Bronchial epithelial cell (primary cell): ENCODE measurements around the gene SUPT3H. TPM values are rescaled to one million over a fixed set of nuclear protein-coding genes. Genes with fewer than 3 reads are reported as not detected.

ENCODE experiments used
- DNase-seq: peaks from one replicate; pipeline ENCODE4 v3.0.0-alpha.2; 2010; ENCODE audit warnings: low read depth
- FAIRE-seq: peaks from 2 replicates; lab custom pipeline; 2011; peaks lifted over from hg19 to GRCh38; lab: Jason Lieb, UNC
- H3K27me3 ChIP-seq: 2 replicates; pipeline ENCODE4 v1.5.1; 2011; ENCODE audit warnings: low read length; ENCODE audit not compliant: control insufficient read depth, insufficient read depth
- H3K36me3 ChIP-seq: 2 replicates; pipeline ENCODE4 v1.5.1; 2011; ENCODE audit warnings: low read length; ENCODE audit not compliant: control insufficient read depth, insufficient read depth
- H3K4me3 ChIP-seq: 2 replicates; pipeline ENCODE4 v1.5.1; 2011; ENCODE audit warnings: mild to moderate bottlenecking, low read depth, low read length, control low read depth
- total RNA-seq: library from RNA; depleted of rRNA; stranded (reverse); fragments of >200 nt; gene quantifications from 2 replicates; pipeline ENCODE4 v1.2.1, GENCODE V29; 2014
- TF ChIP-seq, protein P1 (sequence below): IDR thresholded peaks from 2 replicates; pipeline ENCODE4 v1.5.1; 2011; ENCODE audit warnings: mild to moderate bottlenecking, moderate library complexity, low read length, control low read depth, inconsistent platforms; ENCODE audit not compliant: insufficient read depth, severe bottlenecking

SUPT3H gene
- total RNA-seq, 1 donor from 2014 or later, result 12.9 TPM

GRCh38 chr6:45175272-45175671 lies 202.5 kb downstream of the SUPT3H start:
- Histone ChIP-seq H3K4me3 (no peak overlapping the region), H3K27me3 (no peaks in the 10 kb centered on the region), H3K36me3 (no peaks in the 10 kb centered on the region)
- TF ChIP-seq, protein P1, sequence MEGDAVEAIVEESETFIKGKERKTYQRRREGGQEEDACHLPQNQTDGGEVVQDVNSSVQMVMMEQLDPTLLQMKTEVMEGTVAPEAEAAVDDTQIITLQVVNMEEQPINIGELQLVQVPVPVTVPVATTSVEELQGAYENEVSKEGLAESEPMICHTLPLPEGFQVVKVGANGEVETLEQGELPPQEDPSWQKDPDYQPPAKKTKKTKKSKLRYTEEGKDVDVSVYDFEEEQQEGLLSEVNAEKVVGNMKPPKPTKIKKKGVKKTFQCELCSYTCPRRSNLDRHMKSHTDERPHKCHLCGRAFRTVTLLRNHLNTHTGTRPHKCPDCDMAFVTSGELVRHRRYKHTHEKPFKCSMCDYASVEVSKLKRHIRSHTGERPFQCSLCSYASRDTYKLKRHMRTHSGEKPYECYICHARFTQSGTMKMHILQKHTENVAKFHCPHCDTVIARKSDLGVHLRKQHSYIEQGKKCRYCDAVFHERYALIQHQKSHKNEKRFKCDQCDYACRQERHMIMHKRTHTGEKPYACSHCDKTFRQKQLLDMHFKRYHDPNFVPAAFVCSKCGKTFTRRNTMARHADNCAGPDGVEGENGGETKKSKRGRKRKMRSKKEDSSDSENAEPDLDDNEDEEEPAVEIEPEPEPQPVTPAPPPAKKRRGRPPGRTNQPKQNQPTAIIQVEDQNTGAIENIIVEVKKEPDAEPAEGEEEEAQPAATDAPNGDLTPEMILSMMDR, result no peak
- DNase-seq (no peak), FAIRE-seq (no peak)

- no peaks in the 10 kb centered on the region for H3K36me3 ChIP-seq
- peak; percentile 7 for FAIRE-seq
- TF ChIP-seq, protein P1, result no peak
- no peaks in the 10 kb centered on the region for H3K27me3 ChIP-seq
- no peak overlapping the region for H3K4me3 ChIP-seq
- DNase-seq, result no peak
Measured at GRCh38 chr6:45174045-45174444, 203.7 kb downstream of the SUPT3H start.

GRCh38 chr6:45171380-45171779 lies 206.4 kb downstream of the SUPT3H start:
- no peak for FAIRE-seq
- H3K4me3 ChIP-seq, result no peak overlapping the region
- DNase-seq, result no peak
- TF ChIP-seq, protein P1, result no peak
- H3K27me3 ChIP-seq, result no peaks in the 10 kb centered on the region
- H3K36me3 ChIP-seq, result no peaks in the 10 kb centered on the region

DNA sequence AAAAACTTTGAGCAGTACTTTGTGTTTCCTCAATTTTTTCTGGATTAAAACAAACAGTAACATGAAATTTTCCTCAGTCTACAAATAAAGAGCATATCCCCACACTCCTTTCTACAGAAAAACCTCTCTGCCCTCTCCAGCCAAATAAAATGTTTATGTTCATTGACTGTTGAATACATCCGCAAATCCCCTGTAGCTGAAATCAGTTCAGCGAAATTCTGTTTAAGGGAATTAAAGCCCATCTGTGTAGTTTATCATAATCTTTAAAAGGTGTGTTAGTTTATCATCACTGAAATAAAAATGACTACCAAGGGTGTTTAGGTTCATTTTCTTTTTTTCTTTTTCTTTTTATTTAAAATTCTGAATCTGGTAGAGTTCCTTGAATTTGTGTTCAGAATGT lies 207.4 kb downstream of the SUPT3H start:
- TF ChIP-seq, protein P1, result no peak
- FAIRE-seq (no peak), DNase-seq (no peak)
- H3K4me3 ChIP-seq, result no peak overlapping the region
- no peaks in the 10 kb centered on the region for H3K36me3 ChIP-seq
- no peaks in the 10 kb centered on the region for H3K27me3 ChIP-seq

- no peak for DNase-seq
- Histone ChIP-seq H3K36me3 (no peaks in the 10 kb centered on the region), H3K27me3 (no peaks in the 10 kb centered on the region), H3K4me3 (no peak overlapping the region)
- no peak for FAIRE-seq
- TF ChIP-seq, protein P1, result no peak
Measured at GRCh38 chr6:45169815-45170214, 207.9 kb downstream of the SUPT3H start.
